Endometrium (tissue), 2 donors: ENCODE results near the gene STUB1.

Source experiments
- FAIRE-seq: peaks from 2 replicates; lab custom pipeline; 2012; peaks lifted over from hg19 to GRCh38; lab: Jason Lieb, UNC
- donor health status: control.
- donor health status: control.

Gene STUB1

GRCh38 chr16:679814-680624 is at the start of gene STUB1:
Gene STUB1 (plus strand): TSS chr16:680410. CDS start chr16:680526, 116 bp downstream.
- FAIRE-seq, result no peak

DNA sequence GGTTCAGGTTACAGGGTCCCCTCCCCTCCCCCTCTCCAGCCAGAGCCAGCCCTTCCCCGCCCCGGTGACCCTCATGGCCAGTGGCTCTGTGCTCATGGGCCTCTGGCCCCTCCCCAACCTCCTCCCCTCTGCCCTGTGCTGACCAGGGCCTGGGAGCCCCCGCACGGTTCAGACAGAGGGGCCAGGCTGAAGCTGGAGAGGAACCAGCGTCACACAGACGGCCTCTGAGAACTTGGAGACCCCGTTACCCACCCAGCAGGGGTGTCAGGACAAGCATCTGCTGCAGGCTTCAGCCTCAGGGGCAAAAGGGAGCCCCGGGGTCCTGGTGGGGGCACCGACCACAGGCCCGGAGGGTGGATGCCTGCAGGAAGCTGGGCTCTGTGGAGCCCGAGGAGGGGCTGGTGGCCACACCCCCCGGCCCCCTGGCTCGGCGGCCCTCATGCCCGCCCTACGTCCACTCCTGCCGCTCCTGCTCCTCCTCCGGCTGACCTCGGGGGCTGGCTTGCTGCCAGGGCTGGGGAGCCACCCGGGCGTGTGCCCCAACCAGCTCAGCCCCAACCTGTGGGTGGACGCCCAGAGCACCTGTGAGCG is 49.3 kb upstream of the STUB1 start, which contains the start of gene WFIKKN1:
WFIKKN1 (plus strand) TSS at position 171 of the 591 bp plus-strand sequence; CDS start at position 440, 269 bp downstream.
- FAIRE-seq, result no peak

DNA sequence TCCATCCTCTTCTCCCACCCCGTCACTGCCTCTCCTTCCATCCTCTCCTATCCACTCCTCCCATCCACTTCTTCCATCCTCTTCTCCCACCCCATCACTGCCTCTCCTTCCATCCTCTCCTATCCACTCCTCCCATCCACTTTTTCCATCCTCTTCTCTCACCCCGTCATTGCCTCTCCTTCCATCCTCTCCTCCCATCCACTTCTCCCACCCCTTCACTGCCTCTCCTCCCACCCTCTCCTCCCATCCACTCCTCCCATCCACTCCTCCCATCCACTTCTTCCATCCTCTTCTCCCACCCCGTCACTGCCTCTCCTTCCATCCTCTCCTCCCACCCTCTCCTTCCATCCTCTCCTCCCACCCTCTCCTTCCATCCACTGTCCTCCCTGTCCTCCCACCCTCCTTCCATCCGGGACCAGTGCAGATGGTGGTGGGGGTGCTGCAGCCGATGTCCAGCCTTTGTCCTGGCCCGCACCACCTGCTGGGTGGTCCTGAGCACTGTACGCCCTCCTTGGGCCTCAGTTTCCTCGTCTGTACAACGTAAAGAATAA is 48.3 kb upstream of the STUB1 start:
- FAIRE-seq, result no peak

DNA sequence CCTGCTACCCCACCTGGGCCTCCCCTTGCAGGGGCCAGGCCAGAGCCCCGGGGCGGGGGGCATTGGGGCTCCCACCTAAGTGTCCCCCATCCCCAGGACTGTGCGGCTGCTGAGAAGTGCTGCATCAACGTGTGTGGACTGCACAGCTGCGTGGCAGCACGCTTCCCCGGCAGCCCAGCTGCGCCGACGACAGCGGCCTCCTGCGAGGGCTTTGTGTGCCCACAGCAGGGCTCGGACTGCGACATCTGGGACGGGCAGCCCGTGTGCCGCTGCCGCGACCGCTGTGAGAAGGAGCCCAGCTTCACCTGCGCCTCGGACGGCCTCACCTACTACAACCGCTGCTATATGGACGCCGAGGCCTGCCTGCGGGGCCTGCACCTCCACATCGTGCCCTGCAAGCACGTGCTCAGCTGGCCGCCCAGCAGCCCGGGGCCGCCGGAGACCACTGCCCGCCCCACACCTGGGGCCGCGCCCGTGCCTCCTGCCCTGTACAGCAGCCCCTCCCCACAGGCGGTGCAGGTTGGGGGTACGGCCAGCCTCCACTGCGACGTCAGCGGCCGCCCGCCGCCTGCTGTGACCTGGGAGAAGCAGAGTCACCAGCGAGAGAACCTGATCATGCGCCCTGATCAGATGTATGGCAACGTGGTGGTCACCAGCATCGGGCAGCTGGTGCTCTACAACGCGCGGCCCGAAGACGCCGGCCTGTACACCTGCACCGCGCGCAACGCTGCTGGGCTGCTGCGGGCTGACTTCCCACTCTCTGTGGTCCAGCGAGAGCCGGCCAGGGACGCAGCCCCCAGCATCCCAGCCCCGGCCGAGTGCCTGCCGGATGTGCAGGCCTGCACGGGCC is 47.5 kb upstream of the STUB1 start:
- FAIRE-seq, result no peak

DNA sequence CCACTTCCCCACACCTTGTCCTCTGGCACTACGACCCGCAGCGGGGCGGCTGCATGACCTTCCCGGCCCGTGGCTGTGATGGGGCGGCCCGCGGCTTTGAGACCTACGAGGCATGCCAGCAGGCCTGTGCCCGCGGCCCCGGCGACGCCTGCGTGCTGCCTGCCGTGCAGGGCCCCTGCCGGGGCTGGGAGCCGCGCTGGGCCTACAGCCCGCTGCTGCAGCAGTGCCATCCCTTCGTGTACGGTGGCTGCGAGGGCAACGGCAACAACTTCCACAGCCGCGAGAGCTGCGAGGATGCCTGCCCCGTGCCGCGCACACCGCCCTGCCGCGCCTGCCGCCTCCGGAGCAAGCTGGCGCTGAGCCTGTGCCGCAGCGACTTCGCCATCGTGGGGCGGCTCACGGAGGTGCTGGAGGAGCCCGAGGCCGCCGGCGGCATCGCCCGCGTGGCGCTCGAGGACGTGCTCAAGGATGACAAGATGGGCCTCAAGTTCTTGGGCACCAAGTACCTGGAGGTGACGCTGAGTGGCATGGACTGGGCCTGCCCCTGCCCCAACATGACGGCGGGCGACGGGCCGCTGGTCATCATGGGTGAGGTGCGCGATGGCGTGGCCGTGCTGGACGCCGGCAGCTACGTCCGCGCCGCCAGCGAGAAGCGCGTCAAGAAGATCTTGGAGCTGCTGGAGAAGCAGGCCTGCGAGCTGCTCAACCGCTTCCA is 46.7 kb upstream of the STUB1 start:
- no peak for FAIRE-seq

- no peak for FAIRE-seq
Measured at GRCh38 chr16:634051-634670, 46.0 kb upstream of the STUB1 start.

DNA sequence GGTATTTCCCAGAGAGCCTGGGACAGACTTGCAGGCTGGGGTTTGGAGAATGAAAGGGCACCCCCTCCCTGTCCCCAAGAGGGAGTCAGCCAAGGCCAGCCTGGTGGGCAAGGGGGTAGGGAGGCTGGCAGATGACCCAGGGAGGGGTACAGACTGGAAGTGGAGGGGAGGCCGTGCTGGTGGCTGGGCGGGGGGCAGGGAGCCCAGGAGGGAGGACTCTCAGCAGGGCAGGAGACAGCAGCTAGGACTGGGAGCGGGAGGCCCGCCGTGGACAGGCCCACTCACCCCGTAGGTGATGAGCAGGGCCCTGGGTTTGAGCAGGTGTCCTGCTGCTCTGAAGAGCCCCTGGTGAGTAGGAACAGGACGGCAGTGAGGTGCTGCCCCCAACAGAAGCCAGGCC is 45.2 kb upstream of the STUB1 start:
- FAIRE-seq, result no peak

DNA sequence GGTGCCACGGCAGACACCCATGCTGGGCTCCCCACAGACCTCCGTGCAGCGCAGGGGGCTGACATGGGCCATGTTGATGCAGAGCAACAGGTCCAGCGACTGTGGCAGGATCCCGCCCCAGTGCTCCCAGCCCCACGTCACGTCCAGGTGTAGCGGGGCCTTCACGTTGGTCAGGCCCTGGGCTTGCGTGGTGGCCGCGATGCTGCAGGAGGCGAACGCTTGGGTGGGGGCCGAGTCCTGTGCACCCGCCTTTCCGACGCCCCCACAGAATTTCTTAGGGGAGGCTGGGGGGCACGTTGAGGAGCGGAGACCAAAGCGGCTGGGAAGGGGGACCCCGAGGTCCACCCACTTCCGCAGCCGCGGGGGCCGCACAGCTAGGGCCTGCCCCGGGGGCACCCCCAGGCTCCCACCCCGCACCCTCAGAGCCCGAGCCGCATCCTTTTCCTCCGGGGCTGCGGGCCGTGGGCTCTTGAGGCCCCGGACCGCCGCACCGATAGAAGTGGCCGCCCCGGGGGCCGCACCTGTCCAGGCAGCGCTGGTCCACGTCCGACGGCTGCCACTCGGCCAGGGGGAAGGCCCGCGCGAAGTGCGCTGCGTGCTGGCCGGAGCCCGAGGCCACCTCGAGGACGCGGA is 44.5 kb upstream of the STUB1 start:
- no peak for FAIRE-seq

GRCh38 chr16:636206-637080 is 43.8 kb upstream of the STUB1 start, which contains the start of gene METTL26:
Gene METTL26 (minus strand): TSS chr16:636305. CDS start chr16:636290, 15 bp downstream.
- FAIRE-seq, result no peak

- no peak for FAIRE-seq
Measured at GRCh38 chr16:637081-638018, 42.9 kb upstream of the STUB1 start.

- FAIRE-seq, result no peak
Measured at GRCh38 chr16:638034-638543, 42.1 kb upstream of the STUB1 start.

DNA sequence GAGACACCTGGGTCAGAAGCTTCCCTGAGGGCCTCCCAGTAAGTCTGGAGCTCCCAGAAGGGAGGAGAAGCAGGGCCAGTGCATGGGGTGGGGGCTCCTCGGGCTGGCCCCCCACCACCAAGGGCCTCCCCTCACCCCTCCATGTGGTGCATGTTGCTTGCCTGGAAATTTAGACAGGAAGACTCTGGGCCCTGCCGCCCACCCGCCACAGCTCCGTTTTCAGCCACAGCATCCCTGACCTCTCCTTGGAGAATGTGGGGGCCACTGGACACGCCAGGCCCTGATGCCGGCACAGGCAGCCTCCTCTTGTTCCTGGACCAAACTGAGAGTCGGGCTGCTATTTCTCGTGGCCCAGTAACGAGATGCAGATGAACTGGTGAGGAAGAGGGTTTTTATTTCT is 41.4 kb upstream of the STUB1 start:
- FAIRE-seq, result no peak

- no peak for FAIRE-seq
Measured at GRCh38 chr16:640614-641013, 39.6 kb upstream of the STUB1 start.

GRCh38 chr16:641326-642188 is 38.7 kb upstream of the STUB1 start, which contains the start of gene MCRIP2:
Gene MCRIP2 (plus strand): TSS chr16:641828. CDS start chr16:641992, 164 bp downstream.
- FAIRE-seq, result no peak

GRCh38 chr16:642189-643049 is 37.8 kb upstream of the STUB1 start:
- FAIRE-seq, result no peak

DNA sequence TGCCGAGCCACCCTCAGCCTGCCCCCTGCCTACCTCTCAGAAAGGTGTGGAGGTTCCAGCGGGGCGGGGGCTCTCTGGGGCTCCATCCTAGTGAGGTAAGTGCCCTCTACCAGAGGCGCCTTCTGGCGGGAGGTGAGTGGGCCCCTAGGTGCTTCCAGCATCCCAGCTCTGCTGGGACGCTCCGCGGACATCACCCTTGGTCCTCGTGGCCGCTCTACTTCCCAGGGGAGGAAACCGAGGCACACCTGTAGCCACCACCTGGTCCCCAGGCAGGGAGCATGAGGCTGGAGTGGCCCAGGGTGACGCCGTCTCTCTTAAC is 37.2 kb upstream of the STUB1 start:
- FAIRE-seq, result no peak
